GM18861 (cell line): ENCODE results near the gene DDX17.
A peak's percentile ranks its signal among the peaks of the same experiment; 100 is the strongest.

Experiments
- ATAC-seq: cut with Tn5 transposase; IDR thresholded peaks from one replicate; pipeline ENCODE4 v1.9.1; 2021; ENCODE audit not compliant: unreplicated experiment

The DDX17 gene

GRCh38 chr22:38506118-38506962 lies at the start of gene DDX17:
Gene DDX17, minus strand, starts transcription at chr22:38506311.
- peak; percentile 86 for ATAC-seq

GRCh38 chr22:38554281-38554680 lies 48.2 kb upstream of the DDX17 start:
- ATAC-seq = no peak

GRCh38 chr22:38549101-38549894 lies 43.2 kb upstream of the DDX17 start:
- no peak for ATAC-seq

- no peak for ATAC-seq
Measured at GRCh38 chr22:38540701-38541100, 34.6 kb upstream of the DDX17 start.

- no peak for ATAC-seq
Measured at GRCh38 chr22:38531251-38531938, 25.3 kb upstream of the DDX17 start.

GRCh38 chr22:38524429-38524828 lies 18.3 kb upstream of the DDX17 start:
- no peak for ATAC-seq

- ATAC-seq = no peak
Measured at GRCh38 chr22:38523479-38523878, 17.4 kb upstream of the DDX17 start.

GRCh38 chr22:38523029-38523428 lies 16.9 kb upstream of the DDX17 start:
- no peak for ATAC-seq

- ATAC-seq = no peak
Measured at GRCh38 chr22:38519453-38520250, 13.5 kb upstream of the DDX17 start.

GRCh38 chr22:38518620-38519019 lies 12.5 kb upstream of the DDX17 start:
- no peak for ATAC-seq

GRCh38 chr22:38513063-38513462 lies 7.0 kb upstream of the DDX17 start:
- ATAC-seq = no peak

- no peak for ATAC-seq
Measured at GRCh38 chr22:38510416-38510970, 4.4 kb upstream of the DDX17 start.

- ATAC-seq = peak; percentile 13
Measured at GRCh38 chr22:38505541-38506117, 482 bp downstream of the DDX17 start.

- ATAC-seq = no peak
Measured at GRCh38 chr22:38504731-38505540, 1.2 kb downstream of the DDX17 start.

GRCh38 chr22:38503021-38503420 lies 3.1 kb downstream of the DDX17 start:
- no peak for ATAC-seq

GRCh38 chr22:38501797-38502672 lies 4.1 kb downstream of the DDX17 start:
- no peak for ATAC-seq

GRCh38 chr22:38497869-38498268 lies 8.2 kb downstream of the DDX17 start:
- no peak for ATAC-seq

- no peak for ATAC-seq
Measured at GRCh38 chr22:38494939-38495338, 11.2 kb downstream of the DDX17 start.
